GM15510 (cell line): ENCODE measurements around the gene NFX1.

ENCODE experiments used
- POLR2A ChIP-seq: IDR thresholded peaks from 3 replicates; pipeline ENCODE4 v1.6.1; 2011; ENCODE audit warnings: borderline replicate concordance; ENCODE audit not compliant: insufficient read length; ENCODE audit errors: extremely low read depth

Gene NFX1

GRCh38 chr9:33315371-33315770 lies 25.1 kb downstream of the NFX1 start:
- TF ChIP-seq POLR2A: no peak

GRCh38 chr9:33318225-33318624 lies 27.9 kb downstream of the NFX1 start:
- no peak for TF ChIP-seq POLR2A

DNA sequence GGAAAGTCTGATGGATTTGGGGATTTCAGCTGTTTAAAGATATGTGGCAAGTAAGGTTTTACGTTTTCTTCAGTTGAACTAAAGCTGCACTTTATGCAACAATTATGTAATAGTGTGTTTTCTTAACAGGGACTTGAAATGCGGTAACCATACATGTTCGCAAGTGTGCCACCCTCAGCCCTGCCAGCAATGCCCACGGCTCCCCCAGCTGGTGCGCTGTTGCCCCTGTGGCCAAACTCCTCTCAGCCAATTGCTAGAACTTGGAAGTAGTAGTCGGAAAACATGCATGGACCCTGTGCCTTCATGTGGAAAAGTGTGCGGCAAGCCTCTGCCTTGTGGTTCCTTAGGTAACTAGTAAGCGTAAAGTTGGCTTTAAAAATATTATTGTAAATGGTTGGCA lies 28.5 kb downstream of the NFX1 start:
- no peak for TF ChIP-seq POLR2A

DNA sequence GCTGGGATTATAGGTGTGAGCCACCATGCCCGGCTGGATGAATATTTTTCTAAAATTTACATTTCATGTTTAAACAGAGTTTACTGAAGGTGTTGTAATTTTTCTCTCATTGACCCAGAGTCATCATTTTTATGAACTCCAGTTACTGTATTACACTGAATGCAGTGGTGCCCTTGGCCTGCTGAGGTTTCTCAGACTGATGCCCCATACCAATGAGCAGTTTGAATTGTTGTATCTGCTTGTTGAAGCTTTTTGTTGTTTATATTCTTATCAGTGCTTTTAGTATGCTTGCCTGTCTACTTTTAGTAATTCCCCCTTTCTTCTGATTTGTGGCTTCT lies 29.9 kb downstream of the NFX1 start:
- TF ChIP-seq POLR2A: no peak

GRCh38 chr9:33320568-33321261 lies 30.4 kb downstream of the NFX1 start:
- TF ChIP-seq POLR2A: no peak

DNA sequence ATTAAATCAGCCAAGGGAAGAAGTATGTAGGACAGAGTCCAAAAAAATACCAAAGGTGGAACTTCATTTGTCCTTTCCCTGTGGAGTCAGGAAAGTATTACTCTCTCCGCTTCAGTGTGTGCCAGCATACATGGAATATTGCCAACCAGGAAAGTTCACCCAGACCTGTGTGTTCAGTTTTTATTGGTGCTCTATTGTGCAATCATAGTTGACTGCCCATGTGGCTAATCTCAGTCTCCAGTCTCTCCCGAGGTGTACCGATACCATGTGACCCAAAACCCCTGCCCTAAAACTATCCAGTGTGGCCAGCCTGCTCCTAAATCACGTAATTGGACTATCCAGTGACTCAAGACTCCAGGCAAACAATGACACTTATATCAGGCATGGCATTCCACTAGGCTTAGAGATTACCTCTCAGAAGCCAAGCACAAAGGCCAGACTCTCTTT lies 38.8 kb downstream of the NFX1 start:
- no peak for TF ChIP-seq POLR2A

GRCh38 chr9:33329979-33330378 lies 39.7 kb downstream of the NFX1 start:
- no peak for TF ChIP-seq POLR2A

DNA sequence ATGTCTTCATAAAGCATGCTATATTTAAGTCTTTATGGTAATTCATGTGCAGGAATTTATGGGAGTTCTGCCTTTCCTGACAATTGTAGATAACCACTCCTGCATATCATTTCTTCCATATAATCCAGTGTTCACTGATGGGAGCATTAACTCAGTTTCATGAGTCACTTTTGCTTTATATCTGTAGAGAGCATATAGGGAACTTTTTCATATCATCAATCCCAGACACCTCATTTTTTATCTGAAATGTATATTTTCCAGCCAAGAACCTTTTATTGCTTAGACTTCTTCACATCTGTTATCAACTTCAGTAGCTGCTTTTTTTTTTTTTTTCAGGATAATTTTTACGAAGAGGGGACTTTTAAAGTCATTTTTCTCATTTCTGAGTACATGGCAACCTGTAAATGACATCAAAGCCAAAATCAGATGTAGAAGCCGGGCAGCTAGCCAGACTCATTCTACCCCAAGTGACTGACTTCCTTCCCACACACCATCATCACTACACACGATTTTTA lies 41.1 kb downstream of the NFX1 start:
- no peak for TF ChIP-seq POLR2A

DNA sequence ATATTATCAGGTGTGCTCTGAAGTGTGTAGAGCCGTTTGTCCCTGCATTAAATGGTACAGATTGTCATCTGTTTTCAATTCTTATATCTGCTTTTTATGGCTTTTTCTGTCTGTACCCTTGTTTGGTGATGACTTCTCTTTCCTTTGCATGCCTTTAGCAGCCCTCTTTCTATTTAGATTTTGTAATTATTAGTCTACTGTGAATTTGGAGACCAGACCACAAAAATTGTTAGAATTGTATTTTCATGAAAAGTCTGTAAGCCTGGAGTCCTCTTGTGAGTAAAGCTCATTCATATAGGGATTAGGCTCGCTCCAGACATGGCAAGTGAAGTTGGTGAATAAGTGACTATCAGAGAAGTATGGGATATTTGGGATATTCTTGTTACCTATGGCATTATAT lies 41.7 kb downstream of the NFX1 start:
- no peak for TF ChIP-seq POLR2A

- no peak for TF ChIP-seq POLR2A
These were observed 49.9 kb downstream of the NFX1 start for GRCh38 chr9:33340186-33340585.

DNA sequence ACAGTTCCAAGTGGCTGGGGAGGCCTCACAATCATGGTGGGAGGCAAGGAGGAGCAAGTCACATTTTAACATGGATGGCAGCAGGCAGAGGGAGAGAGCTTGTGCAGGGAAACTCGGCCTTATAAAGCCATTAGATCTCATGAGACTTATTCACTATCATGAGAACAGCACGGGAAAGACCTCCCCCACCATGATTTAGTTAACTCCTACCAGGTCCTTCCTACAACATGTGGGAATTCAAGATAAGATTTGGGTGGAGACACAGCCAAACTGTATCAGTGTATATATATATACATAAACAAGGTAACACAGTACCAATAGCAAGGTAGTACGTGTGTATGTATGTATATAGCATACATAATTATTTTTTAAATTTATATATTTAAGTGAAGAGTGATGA lies 50.9 kb downstream of the NFX1 start:
- TF ChIP-seq POLR2A: no peak

DNA sequence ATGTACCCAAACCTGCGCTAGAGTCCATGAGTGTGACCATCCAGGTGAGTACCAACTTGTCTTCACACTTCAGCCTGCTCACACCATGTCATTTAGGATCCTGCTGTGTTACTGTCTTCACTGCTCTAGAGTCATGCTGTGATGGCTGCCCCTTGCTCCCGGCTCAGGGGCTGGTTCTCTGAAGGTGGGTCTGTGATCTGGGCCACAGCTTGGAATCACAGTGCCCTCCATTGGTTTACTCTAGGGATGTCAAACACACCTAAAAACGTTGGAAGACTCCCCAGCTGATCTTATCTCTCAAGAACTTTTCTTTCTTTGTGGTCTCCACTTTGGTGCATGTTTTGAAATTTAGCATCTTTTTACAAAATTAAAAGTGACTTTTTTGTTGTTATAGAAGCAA lies 53.8 kb downstream of the NFX1 start:
- TF ChIP-seq POLR2A: no peak

- no peak for TF ChIP-seq POLR2A
These were observed 56.2 kb downstream of the NFX1 start for GRCh38 chr9:33346564-33346963.

DNA sequence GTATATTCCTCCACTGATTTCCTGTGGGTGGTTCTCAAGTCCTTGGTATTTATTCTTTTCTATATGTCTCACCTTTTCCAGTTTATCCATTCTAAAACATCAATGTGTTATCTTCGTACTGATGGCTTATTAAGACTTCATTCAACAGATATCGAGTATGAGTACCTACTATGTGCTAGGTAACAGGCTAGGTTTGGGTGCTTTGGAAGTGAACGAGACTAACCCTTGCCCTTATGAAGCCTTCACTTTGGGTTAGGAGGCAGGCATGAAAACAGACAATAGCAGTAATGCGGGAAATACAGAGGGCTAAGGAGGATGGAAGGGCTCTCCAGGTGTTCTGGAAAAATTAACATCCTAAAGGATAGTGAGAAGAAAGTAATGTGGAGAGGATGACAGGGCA lies 58.7 kb downstream of the NFX1 start:
- no peak for TF ChIP-seq POLR2A

- no peak for TF ChIP-seq POLR2A
These were observed 59.4 kb downstream of the NFX1 start for GRCh38 chr9:33349743-33350142.

DNA sequence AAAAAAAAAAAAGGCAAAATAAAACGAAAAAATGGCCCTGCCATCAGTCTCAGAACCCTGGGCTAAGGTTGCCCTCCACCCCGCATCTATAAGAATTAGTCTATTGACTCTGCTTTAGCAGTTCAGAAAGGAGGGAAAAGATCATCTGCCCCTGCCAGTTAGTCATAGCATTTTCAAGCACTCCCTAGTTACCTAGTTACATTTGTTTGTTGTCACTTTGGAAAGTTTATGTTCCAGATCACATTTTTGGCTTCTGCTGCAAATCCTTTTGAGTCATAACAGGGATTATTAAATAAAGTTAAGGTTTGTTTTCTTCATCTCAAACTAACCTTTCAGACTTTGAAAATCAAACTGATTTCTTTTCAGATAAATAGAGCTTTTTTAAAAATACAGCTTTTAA lies 60.0 kb downstream of the NFX1 start:
- no peak for TF ChIP-seq POLR2A

DNA sequence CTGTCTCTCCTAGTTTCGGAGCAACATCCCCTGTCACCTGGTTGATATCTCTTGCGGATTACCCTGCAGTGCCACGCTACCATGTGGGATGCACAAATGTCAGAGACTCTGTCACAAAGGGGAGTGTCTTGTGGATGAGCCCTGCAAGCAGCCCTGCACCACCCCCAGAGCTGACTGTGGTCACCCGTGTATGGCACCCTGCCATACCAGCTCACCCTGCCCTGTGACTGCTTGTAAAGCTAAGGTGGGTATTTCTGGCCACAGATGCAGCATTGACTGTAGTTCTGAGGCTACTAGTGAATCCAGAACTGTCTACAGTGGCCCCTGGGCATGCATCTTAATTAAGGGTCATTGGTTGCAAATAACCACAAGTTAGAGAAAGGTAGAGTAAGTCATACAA lies 61.2 kb downstream of the NFX1 start:
- TF ChIP-seq POLR2A: no peak
